Liver (tissue), 9 donors: ENCODE measurements around the gene UBE2E2. TPM values are rescaled to one million over a fixed set of nuclear protein-coding genes. Genes with fewer than 3 reads are reported as not detected.

Experiments
- DNase-seq: peaks from one replicate; pipeline ENCODE4 v3.0.0-alpha.2; 2017; ENCODE audit warnings: low spot score
- H3K27ac ChIP-seq, 2 donors: one replicate each; pipeline ENCODE4 v1.7.0; 2013; ENCODE audit warnings: inconsistent platforms in 2 of 2, low read length in 2 of 2, control low read depth in 1 of 2, low read depth in 1 of 2, mild to moderate bottlenecking in 1 of 2
- H3K27me3 ChIP-seq, 4 donors: one replicate each; pipeline versions ENCODE4 v1.6.1 to v1.7.0; 2013; ENCODE audit warnings: low read length in 3 of 4, inconsistent platforms in 1 of 4, mild to moderate bottlenecking in 1 of 4, moderate library complexity in 1 of 4; ENCODE audit not compliant: control insufficient read depth in 4 of 4, insufficient read depth in 4 of 4
- H3K36me3 ChIP-seq, 4 donors: one replicate each; pipeline versions ENCODE4 v1.6.1 to v1.7.0; 2013; ENCODE audit warnings: low read length in 3 of 4, mild to moderate bottlenecking in 3 of 4, low read depth in 1 of 4, moderate library complexity in 1 of 4; ENCODE audit not compliant: control insufficient read depth in 4 of 4, insufficient read depth in 3 of 4
- H3K4me1 ChIP-seq, 4 donors: one replicate each; pipeline versions ENCODE4 v1.6.1 to v1.7.0; 2013; ENCODE audit warnings: low read length in 3 of 4, mild to moderate bottlenecking in 3 of 4, moderate library complexity in 1 of 4; ENCODE audit not compliant: control insufficient read depth in 4 of 4, insufficient read depth in 4 of 4
- H3K4me3 ChIP-seq, 3 donors: one replicate each; pipeline versions ENCODE4 v1.6.1 to v1.7.0; 2013; ENCODE audit warnings: low read length in 3 of 3, control low read depth in 1 of 3, low read depth in 1 of 3, mild to moderate bottlenecking in 1 of 3
- H3K9ac ChIP-seq, 2 donors: one replicate each; pipeline ENCODE4 v1.7.0; 2013; ENCODE audit warnings: low read length in 2 of 2, mild to moderate bottlenecking in 2 of 2, moderate library complexity in 2 of 2, control low read depth in 1 of 2, low read depth in 1 of 2
- H3K9me3 ChIP-seq, 4 donors: one replicate each; pipeline versions ENCODE4 v1.6.1 to v1.7.0; 2013; ENCODE audit warnings: low read length in 3 of 4; ENCODE audit not compliant: control insufficient read depth in 4 of 4
- ATF3 ChIP-seq: IDR thresholded peaks from 2 replicates; pipeline ENCODE4 v1.6.1; 2016; ENCODE audit warnings: antibody characterized with exemption
- CTCF ChIP-seq: fragments of 150-350 bp; IDR thresholded peaks from 2 replicates; pipeline ENCODE4 v1.5.1; 2017; ENCODE audit warnings: improper control_type of control experiment, low read depth, low read length; ENCODE audit not compliant: missing input control
- EGR1 ChIP-seq, 2 donors: IDR thresholded peaks; 2 replicates each; pipeline ENCODE4 v1.6.1; 2016 to 2018; ENCODE audit warnings: antibody characterized with exemption in 2 of 2, low read depth in 2 of 2
- GABPA ChIP-seq, 2 donors: IDR thresholded peaks in 1 of 2; conservative IDR thresholded peaks in 1 of 2; 2 replicates each; pipeline ENCODE4 v1.6.1; 2016; ENCODE audit warnings: antibody characterized with exemption in 2 of 2, mild to moderate bottlenecking in 1 of 2, moderate library complexity in 1 of 2
- HNF4G ChIP-seq: IDR thresholded peaks from 2 replicates; pipeline ENCODE4 v1.6.1; 2016; ENCODE audit warnings: antibody characterized with exemption
- JUND ChIP-seq, 2 donors: IDR thresholded peaks; 2 replicates each; pipeline ENCODE4 v1.6.1; 2016; ENCODE audit warnings: antibody characterized with exemption in 2 of 2
- NR2F2 ChIP-seq: IDR thresholded peaks from 2 replicates; pipeline ENCODE4 v1.6.1; 2016; ENCODE audit warnings: antibody characterized with exemption
- RXRA ChIP-seq, 2 donors: IDR thresholded peaks; 2 replicates each; pipeline ENCODE4 v1.6.1; 2017 to 2018; ENCODE audit warnings: antibody characterized with exemption in 2 of 2, mild to moderate bottlenecking in 1 of 2
- SP1 ChIP-seq: IDR thresholded peaks from 2 replicates; pipeline ENCODE4 v1.6.1; 2018; ENCODE audit warnings: antibody characterized with exemption, mild to moderate bottlenecking
- TAF1 ChIP-seq: conservative IDR thresholded peaks from 2 replicates; pipeline ENCODE4 v1.6.1; 2016; ENCODE audit warnings: antibody characterized with exemption, mild to moderate bottlenecking
- YY1 ChIP-seq: IDR thresholded peaks from 2 replicates; pipeline ENCODE4 v1.6.1; 2016; ENCODE audit warnings: antibody characterized with exemption, mild to moderate bottlenecking
- WGBS: extraction: QIAGEN DNeasy Blood & Tissue Kit; methylation state at CpG from one replicate; pipeline ENCODE4 v1.1.7; 2013; 5-methylcytosine and 5-hydroxymethylcytosine counted together
- polyA plus RNA-seq, 2 donors: library from polyadenylated mRNA; stranded (reverse) in 1 of 2; unstranded in 1 of 2; fragments of 200-250 nt in 1 of 2; fragments of >200 nt in 1 of 2; fragmentation: Nextera tagmentation in 1 of 2; extraction: Ambion mirVana in 1 of 2; gene quantifications; one replicate each; pipeline versions ENCODE4 v1.2.1 to v1.2.3, GENCODE V29; 2013 to 2015
- total RNA-seq, 2 donors: library from RNA; depleted of rRNA; stranded (reverse); fragments of >200 nt; gene quantifications; one replicate each; pipeline ENCODE4 v1.2.3, GENCODE V29; 2014
- TF ChIP-seq, protein P1 (sequence below): IDR thresholded peaks from 2 replicates; pipeline ENCODE4 v1.6.1; 2016; ENCODE audit warnings: antibody characterized with exemption
- TF ChIP-seq, protein P2 (sequence below): IDR thresholded peaks from 2 replicates; pipeline ENCODE4 v1.6.1; 2016; ENCODE audit warnings: antibody characterized with exemption, mild to moderate bottlenecking
- donor health status: healthy.
- donor health status: healthy.
- donor health status: healthy.
- donor health status: healthy.
- donor health status: healthy.

Gene UBE2E2
- total and polyA plus RNA-seq, 4 donors: 9.0 to 27.8 (median 16.8) TPM

- 54% methylated on average over 15 of the region's 15 CpGs for WGBS
- peak overlapping the region in 1 of 2 donors; percentile 34 for H3K27ac ChIP-seq
These were observed 409.3 kb downstream of the UBE2E2 start for GRCh38 chr3:23612296-23612891.

DNA sequence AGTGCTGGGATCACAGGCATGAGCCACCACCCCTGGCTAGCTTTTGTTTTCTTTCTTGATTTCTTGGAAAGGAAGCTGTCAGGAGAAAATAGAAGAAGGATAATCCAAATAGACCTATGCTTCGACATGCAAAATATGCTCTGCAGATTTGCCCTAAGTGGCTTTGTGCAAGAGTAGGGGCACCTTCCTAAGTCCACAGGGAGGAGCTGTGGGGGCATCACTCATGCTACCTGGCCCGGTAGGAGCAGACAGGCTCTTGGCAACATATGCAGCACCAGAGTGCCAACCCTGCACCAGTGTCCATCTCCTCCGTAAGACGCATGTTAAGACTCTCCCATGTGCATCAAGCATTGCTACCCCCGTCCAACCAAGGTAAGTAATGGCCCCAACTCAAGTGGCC lies 411.9 kb downstream of the UBE2E2 start:
- Histone ChIP-seq H3K4me3 (no peak overlapping the region), H3K36me3 (no peaks in the 10 kb centered on the region), H3K4me1 (no peaks in the 10 kb centered on the region), H3K9me3 (peaks cover 0 to 3% (median under 1%) of the 10 kb centered on the region in 4 donors), H3K9ac (no peak overlapping the region), H3K27me3 (no peaks in the 10 kb centered on the region), H3K27ac (no peak overlapping the region)
- WGBS: 94% methylated on average over 5 of the region's 5 CpGs
- DNase-seq: no peak
- TF ChIP-seq YY1 (no peak), EGR1 (IDR thresholded peaks at IDR 0.05; ENCODE audit: low read depth in 2 of 2) (no peak), SP1 (no peak), HNF4G (no peak), TAF1 (no peak), JUND (IDR thresholded peaks at IDR 0.05) (no peak), GABPA (IDR thresholded peaks at IDR 0.05 in 1 of 2, conservative IDR thresholded peaks at IDR 0.05 in 1 of 2) (no peak), RXRA (IDR thresholded peaks at IDR 0.05) (no peak), NR2F2 (no peak), ATF3 (no peak)
- TF ChIP-seq, protein P1, sequence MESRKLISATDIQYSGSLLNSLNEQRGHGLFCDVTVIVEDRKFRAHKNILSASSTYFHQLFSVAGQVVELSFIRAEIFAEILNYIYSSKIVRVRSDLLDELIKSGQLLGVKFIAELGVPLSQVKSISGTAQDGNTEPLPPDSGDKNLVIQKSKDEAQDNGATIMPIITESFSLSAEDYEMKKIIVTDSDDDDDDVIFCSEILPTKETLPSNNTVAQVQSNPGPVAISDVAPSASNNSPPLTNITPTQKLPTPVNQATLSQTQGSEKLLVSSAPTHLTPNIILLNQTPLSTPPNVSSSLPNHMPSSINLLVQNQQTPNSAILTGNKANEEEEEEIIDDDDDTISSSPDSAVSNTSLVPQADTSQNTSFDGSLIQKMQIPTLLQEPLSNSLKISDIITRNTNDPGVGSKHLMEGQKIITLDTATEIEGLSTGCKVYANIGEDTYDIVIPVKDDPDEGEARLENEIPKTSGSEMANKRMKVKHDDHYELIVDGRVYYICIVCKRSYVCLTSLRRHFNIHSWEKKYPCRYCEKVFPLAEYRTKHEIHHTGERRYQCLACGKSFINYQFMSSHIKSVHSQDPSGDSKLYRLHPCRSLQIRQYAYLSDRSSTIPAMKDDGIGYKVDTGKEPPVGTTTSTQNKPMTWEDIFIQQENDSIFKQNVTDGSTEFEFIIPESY: no peak
- TF ChIP-seq, protein P2, sequence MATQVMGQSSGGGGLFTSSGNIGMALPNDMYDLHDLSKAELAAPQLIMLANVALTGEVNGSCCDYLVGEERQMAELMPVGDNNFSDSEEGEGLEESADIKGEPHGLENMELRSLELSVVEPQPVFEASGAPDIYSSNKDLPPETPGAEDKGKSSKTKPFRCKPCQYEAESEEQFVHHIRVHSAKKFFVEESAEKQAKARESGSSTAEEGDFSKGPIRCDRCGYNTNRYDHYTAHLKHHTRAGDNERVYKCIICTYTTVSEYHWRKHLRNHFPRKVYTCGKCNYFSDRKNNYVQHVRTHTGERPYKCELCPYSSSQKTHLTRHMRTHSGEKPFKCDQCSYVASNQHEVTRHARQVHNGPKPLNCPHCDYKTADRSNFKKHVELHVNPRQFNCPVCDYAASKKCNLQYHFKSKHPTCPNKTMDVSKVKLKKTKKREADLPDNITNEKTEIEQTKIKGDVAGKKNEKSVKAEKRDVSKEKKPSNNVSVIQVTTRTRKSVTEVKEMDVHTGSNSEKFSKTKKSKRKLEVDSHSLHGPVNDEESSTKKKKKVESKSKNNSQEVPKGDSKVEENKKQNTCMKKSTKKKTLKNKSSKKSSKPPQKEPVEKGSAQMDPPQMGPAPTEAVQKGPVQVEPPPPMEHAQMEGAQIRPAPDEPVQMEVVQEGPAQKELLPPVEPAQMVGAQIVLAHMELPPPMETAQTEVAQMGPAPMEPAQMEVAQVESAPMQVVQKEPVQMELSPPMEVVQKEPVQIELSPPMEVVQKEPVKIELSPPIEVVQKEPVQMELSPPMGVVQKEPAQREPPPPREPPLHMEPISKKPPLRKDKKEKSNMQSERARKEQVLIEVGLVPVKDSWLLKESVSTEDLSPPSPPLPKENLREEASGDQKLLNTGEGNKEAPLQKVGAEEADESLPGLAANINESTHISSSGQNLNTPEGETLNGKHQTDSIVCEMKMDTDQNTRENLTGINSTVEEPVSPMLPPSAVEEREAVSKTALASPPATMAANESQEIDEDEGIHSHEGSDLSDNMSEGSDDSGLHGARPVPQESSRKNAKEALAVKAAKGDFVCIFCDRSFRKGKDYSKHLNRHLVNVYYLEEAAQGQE: no peak

More at GRCh38 chr3:23612296-23612891, 409.3 kb downstream of the UBE2E2 start:
- no peaks in the 10 kb centered on the region for H3K4me1 ChIP-seq
- H3K36me3 ChIP-seq: no peaks in the 10 kb centered on the region
- H3K4me3 ChIP-seq: no peak overlapping the region
- no peak overlapping the region for H3K9ac ChIP-seq
- DNase-seq: no peak
- H3K27me3 ChIP-seq: no peaks in the 10 kb centered on the region
- TF ChIP-seq RXRA (IDR thresholded peaks at IDR 0.05) (no peak), NR2F2 (no peak), CTCF (no peak)
- TF ChIP-seq, protein P2: no peak
- peaks cover 0 to 2% (median 0%) of the 10 kb centered on the region in 4 donors for H3K9me3 ChIP-seq
